ENCODE results near the gene POLA1.
A peak's percentile ranks its signal among the peaks of the same experiment; 100 is the strongest.
"Not testable (repeated sequence)": the region's sequence is repeated elsewhere in the genome, so short reads cannot be mapped to it uniquely, and the experiment has no call there.

Gene POLA1

GRCh38 chrX:24805201-24805600, 111.5 kb downstream of the POLA1 start:
- H3K36me3 ChIP-seq (ENCODE audit: control insufficient read depth in 2 of 2, insufficient read depth in 1 of 2, low read length in 2 of 2) = peaks cover 0 to 14% of the 10 kb centered on the region in 2 experiments
- no peak overlapping the region for H3K27ac ChIP-seq (ENCODE audit: extremely low read depth, low read depth, low read length)
- no peaks in the 10 kb centered on the region for H3K9me3 ChIP-seq (ENCODE audit: control insufficient read depth, insufficient read depth, low read depth, low read length)
- CTCF ChIA-PET = no interaction called here
- POLR2A ChIA-PET = no interaction called here
- no peak for TF ChIP-seq PRDM4 (tag by site-specific recombination; IDR thresholded peaks at IDR 0.05)
- TF ChIP-seq ZNF747 (tag by site-specific recombination; IDR thresholded peaks at IDR 0.05) = no peak
- TF ChIP-seq ZNF571 (tag by site-specific recombination; IDR thresholded peaks at IDR 0.05) = no peak
- no peak for TF ChIP-seq GLIS1 (tag by site-specific recombination; IDR thresholded peaks at IDR 0.05)
- no peak for TF ChIP-seq ZNF544 (tag by site-specific recombination; IDR thresholded peaks at IDR 0.05)
- TF ChIP-seq ZNF214 (tag by site-specific recombination; IDR thresholded peaks at IDR 0.05; ENCODE audit: borderline replicate concordance) = no peak
- TF ChIP-seq ZNF692 (tag by site-specific recombination; IDR thresholded peaks at IDR 0.05) = no peak
- TF ChIP-seq ZNF404 (tag by site-specific recombination; IDR thresholded peaks at IDR 0.05) = no peak
- TF ChIP-seq HOXC10 (CRISPR knock-in tag; IDR thresholded peaks at IDR 0.05) = no peak
- no peak for TF ChIP-seq ZNF138 (tag by site-specific recombination; IDR thresholded peaks at IDR 0.05; ENCODE audit: borderline replicate concordance)
- no peaks in the 10 kb centered on the region for H3K4me1 ChIP-seq (ENCODE audit: control insufficient read depth, insufficient read depth, low read length)
- no peak overlapping the region for H3K4me3 ChIP-seq (ENCODE audit: low read depth, low read length)

GRCh38 chrX:24819807-24820206, 126.1 kb downstream of the POLA1 start:
- H3K4me1 ChIP-seq (ENCODE audit: control insufficient read depth, insufficient read depth, low read length); POLR2A ChIA-PET; H3K9me3 ChIP-seq (ENCODE audit: control insufficient read depth, insufficient read depth, low read depth, low read length); H3K4me3 ChIP-seq (ENCODE audit: low read depth, low read length); H3K27ac ChIP-seq (ENCODE audit: extremely low read depth, low read depth, low read length): not testable (repeated sequence)
- peak; percentile 94 for TF ChIP-seq ZNF146 (tag by site-specific recombination; IDR thresholded peaks at IDR 0.05)
- CTCF ChIA-PET = interaction anchor here (1.5 to 4.7 kb wide), 2 partner anchors 19 to 21 kb away, joined by 4 to 23 read pairs; no protein-coding TSS in a partner anchor
- peaks cover 20 to 62% of the 10 kb centered on the region in 2 experiments for H3K36me3 ChIP-seq (ENCODE audit: control insufficient read depth in 2 of 2, insufficient read depth in 1 of 2, low read length in 2 of 2)

GRCh38 chrX:24828147-24828546, 134.4 kb downstream of the POLA1 start:
- POLR2A ChIA-PET = interaction anchor here (0.5 kb wide), 1 partner anchor 357 kb away, joined by 4 read pairs; no protein-coding TSS in a partner anchor
- Histone ChIP-seq H3K9me3 (ENCODE audit: control insufficient read depth, insufficient read depth, low read depth, low read length) (no peaks in the 10 kb centered on the region), H3K4me3 (ENCODE audit: low read depth, low read length) (no peak overlapping the region), H3K27ac (ENCODE audit: extremely low read depth, low read depth, low read length) (no peak overlapping the region), H3K36me3 (ENCODE audit: control insufficient read depth in 2 of 2, insufficient read depth in 1 of 2, low read length in 2 of 2) (peaks cover 19 to 69% of the 10 kb centered on the region in 2 experiments), H3K4me1 (ENCODE audit: control insufficient read depth, insufficient read depth, low read length) (no peaks in the 10 kb centered on the region)
- TF ChIP-seq ZNF707 (tag by site-specific recombination; IDR thresholded peaks at IDR 0.05) = peak; percentile 78
- no peak for TF ChIP-seq KLF16 (tag by site-specific recombination; IDR thresholded peaks at IDR 0.05)
- CTCF ChIA-PET = interaction anchor here (1.2 to 2.9 kb wide), 2 partner anchors 9 to 11 kb away, joined by 3 to 22 read pairs; no protein-coding TSS in a partner anchor

- CTCF ChIA-PET = interaction anchor here (1.2 to 2.9 kb wide), 2 partner anchors 9 to 11 kb away, joined by 3 to 22 read pairs; no protein-coding TSS in a partner anchor
These were observed 134.9 kb downstream of the POLA1 start for GRCh38 chrX:24828600-24828999.

More at GRCh38 chrX:24828600-24828999, 134.9 kb downstream of the POLA1 start:
- 0 out of 2 replicates have a peak, but pooled peaks have one; percentile 24 for TF ChIP-seq ZBTB6 (tag by site-specific recombination; IDR thresholded peaks at IDR 0.05)
- TF ChIP-seq ZNF169 (tag by site-specific recombination; IDR thresholded peaks at IDR 0.05) = no peak
- no peak for TF ChIP-seq ZNF76 (tag by site-specific recombination; IDR thresholded peaks at IDR 0.05; ENCODE audit: borderline replicate concordance, low read depth)
- TF ChIP-seq ZNF449 (tag by site-specific recombination; IDR thresholded peaks at IDR 0.05) = no peak
- no peak overlapping the region for H3K27ac ChIP-seq (ENCODE audit: extremely low read depth, low read depth, low read length)
- H3K9me3 ChIP-seq (ENCODE audit: control insufficient read depth, insufficient read depth, low read depth, low read length) = no peaks in the 10 kb centered on the region
- no peaks in the 10 kb centered on the region for H3K4me1 ChIP-seq (ENCODE audit: control insufficient read depth, insufficient read depth, low read length)
- H3K4me3 ChIP-seq (ENCODE audit: low read depth, low read length) = no peak overlapping the region
- peaks cover 19 to 68% of the 10 kb centered on the region in 2 experiments for H3K36me3 ChIP-seq (ENCODE audit: control insufficient read depth in 2 of 2, insufficient read depth in 1 of 2, low read length in 2 of 2)
- POLR2A ChIA-PET = no interaction called here
